CD14-positive monocyte (primary cell): ENCODE measurements around the gene TLK2. TPM values are rescaled to one million over a fixed set of nuclear protein-coding genes. Genes with fewer than 3 reads are reported as not detected.
"Not testable (repeated sequence)": the region's sequence is repeated elsewhere in the genome, so short reads cannot be mapped to it uniquely, and the experiment has no call there.

Experiments used
- DNase-seq, 3 donors: peaks; one replicate each; pipeline ENCODE4 v3.0.0-alpha.2; 2011 to 2022
- H2AFZ ChIP-seq: 2 replicates; pipeline ENCODE4 v1.6.0; 2012; ENCODE audit warnings: mild to moderate bottlenecking, low read depth, low read length, inconsistent platforms; ENCODE audit not compliant: insufficient read depth, poor library complexity, severe bottlenecking
- H3K27ac ChIP-seq, 2 donors: 1 replicate in 1 of 2; 2 replicates in 1 of 2; pipeline ENCODE4 v1.5.1; 2012 to 2013; ENCODE audit warnings: low read length in 2 of 2, control low read depth in 1 of 2, inconsistent platforms in 1 of 2, low read depth in 1 of 2, mild to moderate bottlenecking in 1 of 2
- H3K27me3 ChIP-seq, 2 donors: one replicate each; pipeline versions ENCODE4 v1.6.0 to v1.6.1; 2011 to 2013; ENCODE audit warnings: low read length in 2 of 2; ENCODE audit not compliant: control insufficient read depth in 2 of 2, insufficient read depth in 2 of 2
- H3K36me3 ChIP-seq, 2 donors: replicated peaks in 1 of 2; 1 replicate in 1 of 2; 2 replicates in 1 of 2; pipeline versions ENCODE4 v1.5.1 to v1.6.1; 2012 to 2013; ENCODE audit warnings: low read length in 2 of 2, control low read depth in 1 of 2, inconsistent platforms in 1 of 2, mild to moderate bottlenecking in 1 of 2; ENCODE audit not compliant: insufficient read depth in 2 of 2, control insufficient read depth in 1 of 2
- H3K4me1 ChIP-seq, 2 donors: 1 replicate in 1 of 2; 2 replicates in 1 of 2; pipeline versions ENCODE4 v1.5.1 to v1.6.1; 2012 to 2013; ENCODE audit warnings: low read length in 2 of 2, control low read depth in 1 of 2, inconsistent platforms in 1 of 2, mild to moderate bottlenecking in 1 of 2, moderate library complexity in 1 of 2; ENCODE audit not compliant: insufficient read depth in 2 of 2, control insufficient read depth in 1 of 2
- H3K4me2 ChIP-seq: replicated peaks from 2 replicates; pipeline ENCODE3; 2012; ENCODE audit warnings: low read length, moderate library complexity, mild to moderate bottlenecking; ENCODE audit not compliant: poor library complexity, severe bottlenecking; ENCODE audit errors: extremely low read depth
- H3K4me3 ChIP-seq, 3 experiments: fragments of 200-600 bp in 1 of 3; sonication (generic) in 1 of 3; replicated peaks in 1 of 3; 1 replicate in 2 of 3; 2 replicates in 1 of 3; pipeline ENCODE4 v1.5.1; 2011 to 2013; ENCODE audit warnings: low read length in 3 of 3, mild to moderate bottlenecking in 3 of 3, control low read depth in 2 of 3, low read depth in 2 of 3, inconsistent platforms in 1 of 3, moderate library complexity in 1 of 3
- H3K79me2 ChIP-seq: 2 replicates; pipeline ENCODE4 v1.6.0; 2012; ENCODE audit warnings: mild to moderate bottlenecking, control low read depth, inconsistent platforms, low read length, moderate library complexity; ENCODE audit not compliant: insufficient read depth
- H3K9ac ChIP-seq: 2 replicates; pipeline ENCODE4 v1.6.0; 2017; ENCODE audit warnings: low read length, mild to moderate bottlenecking; ENCODE audit not compliant: insufficient read depth, poor library complexity, severe bottlenecking
- H3K9me3 ChIP-seq, 2 donors: replicated peaks in 1 of 2; 1 replicate in 1 of 2; 2 replicates in 1 of 2; pipeline versions ENCODE4 v1.5.1 to v1.6.1; 2012 to 2013; ENCODE audit warnings: low read length in 2 of 2, control low read depth in 1 of 2; ENCODE audit not compliant: control insufficient read depth in 1 of 2, insufficient read depth in 1 of 2
- H4K20me1 ChIP-seq: 2 replicates; pipeline ENCODE4 v1.6.0; 2012; ENCODE audit warnings: mild to moderate bottlenecking, low read length, control low read depth, moderate library complexity; ENCODE audit not compliant: insufficient read depth
- H3K27ac Mint-ChIP-seq, 7 donors: one replicate each; pipeline ENCODE4 v1.8.0; 2020; ENCODE audit warnings: mild to moderate bottlenecking in 7 of 7, mixed read lengths in 7 of 7, moderate library complexity in 6 of 7, inconsistent platforms in 2 of 7
- H3K27me3 Mint-ChIP-seq, 3 donors: one replicate each; pipeline ENCODE4 v1.8.0; 2021 to 2022; ENCODE audit warnings: low read depth in 3 of 3, mild to moderate bottlenecking in 3 of 3, mixed read lengths in 3 of 3, moderate library complexity in 3 of 3, inconsistent platforms in 1 of 3
- H3K36me3 Mint-ChIP-seq, 2 donors: one replicate each; pipeline ENCODE4 v1.8.0; 2020; ENCODE audit warnings: mixed read lengths in 2 of 2, inconsistent platforms in 1 of 2, mild to moderate bottlenecking in 1 of 2
- H3K4me1 Mint-ChIP-seq: one replicate; pipeline ENCODE4 v1.8.0; 2020; ENCODE audit warnings: mild to moderate bottlenecking, mixed read lengths
- H3K4me3 Mint-ChIP-seq, 2 donors: one replicate each; pipeline ENCODE4 v1.8.0; 2020; ENCODE audit warnings: mild to moderate bottlenecking in 2 of 2, mixed read lengths in 2 of 2, moderate library complexity in 1 of 2
- H3K9me3 Mint-ChIP-seq, 7 donors: one replicate each; pipeline ENCODE4 v1.8.0; 2020 to 2022; ENCODE audit warnings: mixed read lengths in 7 of 7, mild to moderate bottlenecking in 6 of 7, moderate library complexity in 6 of 7, inconsistent platforms in 2 of 7
- WGBS: methylation state at CpG from one replicate; pipeline ENCODE4 v1.1.5; 2013; ENCODE audit warnings: missing lambda C conversion rate; ENCODE audit not compliant: insufficient coverage; 5-methylcytosine and 5-hydroxymethylcytosine counted together
- intact Hi-C, 2 donors: fragments of 100-400 bp; cut with micrococcal nuclease; formaldehyde crosslinking; loops; one replicate each; pipeline versions ENCODE4 v1.15.0 to v1.15.1; 2023
- polyA plus RNA-seq, 3 donors: library from polyadenylated mRNA; depleted of rRNA in 1 of 3; unstranded in 2 of 3; stranded (reverse) in 1 of 3; fragments of 300-500 nt in 2 of 3; fragments of >200 nt in 1 of 3; fragmentation: Illumina TruSeq in 2 of 3; gene quantifications; 1 replicate in 2 of 3; 2 replicates in 1 of 3; pipeline ENCODE4 v1.2.3, GENCODE V29; 2012 to 2021
- TF ChIP-seq, protein P1 (sequence below): fragments of 200-600 bp; IDR thresholded peaks from one replicate; pipeline ENCODE4 v1.8.0; 2022; ENCODE audit warnings: antibody characterized with exemption, mild to moderate bottlenecking

The TLK2 gene
- polyA plus RNA-seq, 3 donors = 4.0 to 28.2 (median 4.3) TPM

DNA sequence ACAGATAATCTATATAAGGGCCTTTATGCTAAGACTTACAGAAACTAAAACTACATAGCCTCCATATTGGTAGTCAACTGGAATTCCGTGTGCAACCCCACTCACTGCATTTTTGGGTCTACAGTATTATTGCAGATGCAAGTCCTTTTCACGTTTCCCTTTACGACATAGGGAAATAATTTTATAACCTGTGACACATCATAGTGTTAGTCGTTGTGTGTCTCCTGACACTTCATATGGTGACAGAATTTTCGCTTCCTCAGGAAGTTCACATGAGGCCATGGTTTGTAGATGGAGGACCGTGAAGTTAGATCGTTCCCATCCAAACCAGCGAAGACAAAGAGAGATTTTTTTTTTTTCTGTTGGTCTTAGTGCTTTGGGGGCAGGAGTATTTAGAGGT lies 133.1 kb downstream of the TLK2 start:
- peak; percentile 69 to 87 (median 74) for DNase-seq
- peaks cover 24% of the 10 kb centered on the region for H3K4me1 Mint-ChIP-seq
- H2AFZ ChIP-seq = peak overlapping the region; percentile 44
- H3K4me3 Mint-ChIP-seq = no peak overlapping the region
- intact Hi-C loops = no loop called here
- peak overlapping the region; percentile 79 to 82 for H3K27ac ChIP-seq
- peaks cover 80 to 94% of the 10 kb centered on the region in 2 donors for H3K36me3 Mint-ChIP-seq
- H3K36me3 ChIP-seq = peaks cover 54 to 88% of the 10 kb centered on the region in 2 donors
- H3K27me3 ChIP-seq = no peaks in the 10 kb centered on the region
- peak overlapping the region; percentile 27 for H3K4me2 ChIP-seq
- H3K9me3 Mint-ChIP-seq = no peaks in the 10 kb centered on the region
- H3K27me3 Mint-ChIP-seq = no peaks in the 10 kb centered on the region
- no peaks in the 10 kb centered on the region for H3K79me2 ChIP-seq
- peaks cover 3% of the 10 kb centered on the region for H4K20me1 ChIP-seq
- H3K27ac Mint-ChIP-seq = peak overlapping the region; percentile 69 to 93 (median 85)
- TF ChIP-seq, protein P1, sequence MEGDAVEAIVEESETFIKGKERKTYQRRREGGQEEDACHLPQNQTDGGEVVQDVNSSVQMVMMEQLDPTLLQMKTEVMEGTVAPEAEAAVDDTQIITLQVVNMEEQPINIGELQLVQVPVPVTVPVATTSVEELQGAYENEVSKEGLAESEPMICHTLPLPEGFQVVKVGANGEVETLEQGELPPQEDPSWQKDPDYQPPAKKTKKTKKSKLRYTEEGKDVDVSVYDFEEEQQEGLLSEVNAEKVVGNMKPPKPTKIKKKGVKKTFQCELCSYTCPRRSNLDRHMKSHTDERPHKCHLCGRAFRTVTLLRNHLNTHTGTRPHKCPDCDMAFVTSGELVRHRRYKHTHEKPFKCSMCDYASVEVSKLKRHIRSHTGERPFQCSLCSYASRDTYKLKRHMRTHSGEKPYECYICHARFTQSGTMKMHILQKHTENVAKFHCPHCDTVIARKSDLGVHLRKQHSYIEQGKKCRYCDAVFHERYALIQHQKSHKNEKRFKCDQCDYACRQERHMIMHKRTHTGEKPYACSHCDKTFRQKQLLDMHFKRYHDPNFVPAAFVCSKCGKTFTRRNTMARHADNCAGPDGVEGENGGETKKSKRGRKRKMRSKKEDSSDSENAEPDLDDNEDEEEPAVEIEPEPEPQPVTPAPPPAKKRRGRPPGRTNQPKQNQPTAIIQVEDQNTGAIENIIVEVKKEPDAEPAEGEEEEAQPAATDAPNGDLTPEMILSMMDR = no peak
- peaks cover 17 to 21% of the 10 kb centered on the region in 2 donors for H3K4me1 ChIP-seq
- WGBS = no CpG with 5 or more reads among the region's 8 CpGs
- no peak overlapping the region for H3K9ac ChIP-seq
- H3K9me3 ChIP-seq = no peaks in the 10 kb centered on the region
- H3K4me3 ChIP-seq = peak overlapping the region in 2 of 3 experiments; percentile 24 to 25

GRCh38 chr17:62612289-62612688 lies 133.7 kb downstream of the TLK2 start:
- Mint-ChIP-seq H3K36me3 (peaks cover 79 to 94% of the 10 kb centered on the region in 2 donors), H3K4me1 (peaks cover 24% of the 10 kb centered on the region), H3K27ac (peak overlapping the region; percentile 69 to 93 (median 85))
- H3K27me3 ChIP-seq, H3K27me3 Mint-ChIP-seq, intact Hi-C loops, H3K9ac ChIP-seq, H3K4me2 ChIP-seq, DNase-seq, H3K4me3 Mint-ChIP-seq, H3K9me3 Mint-ChIP-seq, H3K9me3 ChIP-seq, H3K4me3 ChIP-seq, H3K79me2 ChIP-seq, H4K20me1 ChIP-seq: not testable (repeated sequence)
- H2AFZ ChIP-seq = peak overlapping the region; percentile 44
- H3K4me1 ChIP-seq = peaks cover 17 to 21% of the 10 kb centered on the region in 2 donors
- H3K27ac ChIP-seq = peak overlapping the region; percentile 79 to 82
- WGBS = 100% methylated on average over 3 of the region's 12 CpGs
- H3K36me3 ChIP-seq = peaks cover 51 to 82% of the 10 kb centered on the region in 2 donors

GRCh38 chr17:62613095-62613494 lies 134.5 kb downstream of the TLK2 start:
- H3K9me3 Mint-ChIP-seq, DNase-seq, H3K27me3 ChIP-seq, intact Hi-C loops, H3K4me3 Mint-ChIP-seq, H2AFZ ChIP-seq, H4K20me1 ChIP-seq, H3K27ac ChIP-seq, H3K4me3 ChIP-seq, H3K79me2 ChIP-seq, H3K9ac ChIP-seq, H3K4me2 ChIP-seq, H3K9me3 ChIP-seq, H3K27me3 Mint-ChIP-seq: not testable (repeated sequence)
- Mint-ChIP-seq H3K36me3 (peaks cover 78 to 90% of the 10 kb centered on the region in 2 donors), H3K4me1 (peaks cover 23% of the 10 kb centered on the region), H3K27ac (peak overlapping the region in 1 of 7 donors; percentile 8)
- Histone ChIP-seq H3K4me1 (peaks cover 17 to 21% of the 10 kb centered on the region in 2 donors), H3K36me3 (peaks cover 43 to 74% of the 10 kb centered on the region in 2 donors)
- no CpG with 5 or more reads among the region's 4 CpGs for WGBS
